ENCODE results near the gene PSG7.
"Not testable (repeated sequence)": the region's sequence is repeated elsewhere in the genome, so short reads cannot be mapped to it uniquely, and the experiment has no call there.

PSG7 gene

DNA sequence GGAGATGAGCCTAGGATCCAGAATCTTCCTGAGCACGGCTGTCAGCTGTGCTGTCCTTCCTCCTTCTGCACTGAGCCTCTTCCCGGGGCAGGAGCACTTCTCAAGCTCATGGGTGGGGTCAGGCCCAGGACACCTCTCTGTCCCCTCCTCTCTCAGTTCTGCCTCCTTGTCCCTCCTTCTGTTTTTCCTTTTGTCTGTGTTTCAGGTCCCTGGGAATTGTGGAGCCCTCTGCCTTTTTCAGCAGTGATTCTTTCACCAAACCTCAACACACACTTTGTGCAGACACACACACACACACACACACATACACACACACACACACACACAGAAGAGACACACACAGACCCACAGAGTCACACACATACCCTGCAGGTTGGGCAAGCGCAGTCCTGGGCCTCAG, at the start of gene PSG7:
Gene PSG7 (minus strand): TSS at position 101 of the 400 bp plus-strand sequence. CDS start 131 bp downstream, outside the sequence.
- not testable (repeated sequence) for DNase-seq (ENCODE audit: low read depth)

DNA sequence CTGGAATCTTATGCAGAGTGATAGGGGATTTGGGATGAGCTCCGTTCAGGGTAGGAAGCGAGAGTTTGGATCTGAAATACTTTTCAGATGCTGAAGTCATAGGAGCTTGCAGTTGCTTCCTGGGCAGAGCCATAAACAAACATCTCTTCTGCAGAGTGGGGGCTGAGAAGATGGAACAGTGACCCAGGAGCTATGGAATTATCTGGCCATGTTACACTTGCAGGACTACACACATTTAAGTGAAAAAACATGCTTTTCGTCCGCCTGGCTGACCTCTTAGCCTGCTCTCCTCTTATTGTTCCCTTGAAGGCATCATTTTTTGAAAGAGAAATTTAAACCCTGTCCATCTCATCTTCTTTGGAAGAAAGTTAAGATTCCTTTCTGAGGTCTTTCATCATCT, 48.6 kb upstream of the PSG7 start:
- no peak for DNase-seq (ENCODE audit: low read depth)

DNA sequence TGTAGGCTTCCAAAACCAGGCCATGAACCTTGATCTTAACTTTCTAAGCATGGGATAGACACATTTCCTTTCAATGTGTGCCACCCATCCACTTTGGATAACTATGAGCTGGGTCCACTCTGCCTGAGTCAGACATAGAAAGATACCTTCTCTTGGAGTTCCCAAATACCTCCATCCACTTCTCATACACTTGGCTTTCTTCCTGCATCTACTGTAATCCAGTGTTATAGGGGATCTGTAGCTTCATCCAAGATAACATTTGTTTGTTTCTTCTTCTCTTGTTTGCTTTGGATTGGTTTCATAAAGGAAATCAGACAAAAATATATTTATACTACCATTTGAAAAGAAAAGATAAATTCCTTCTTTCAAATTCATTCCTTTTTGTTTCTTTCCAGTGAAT, 45.1 kb upstream of the PSG7 start:
- DNase-seq (ENCODE audit: low read depth): not testable (repeated sequence)

DNA sequence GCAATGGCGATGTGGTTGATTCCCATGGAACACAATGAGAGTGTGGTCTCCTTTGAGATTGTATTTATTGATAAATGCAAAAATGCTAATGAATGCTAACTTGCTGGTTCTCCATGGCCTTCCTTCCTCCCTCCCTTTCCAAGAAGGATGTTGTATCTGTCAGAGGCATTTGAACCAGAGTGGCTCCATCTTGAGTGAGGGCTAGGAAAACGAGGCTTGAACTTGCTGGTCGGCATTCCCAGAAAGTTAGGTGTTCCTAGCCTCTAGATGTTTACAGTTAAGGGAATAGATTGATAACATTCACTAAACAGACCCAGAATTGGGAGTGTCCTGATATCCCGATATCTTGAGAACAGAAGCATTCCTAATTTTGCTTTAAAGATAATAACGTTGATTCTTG, 34.4 kb upstream of the PSG7 start:
- DNase-seq (ENCODE audit: low read depth): not testable (repeated sequence)

DNA sequence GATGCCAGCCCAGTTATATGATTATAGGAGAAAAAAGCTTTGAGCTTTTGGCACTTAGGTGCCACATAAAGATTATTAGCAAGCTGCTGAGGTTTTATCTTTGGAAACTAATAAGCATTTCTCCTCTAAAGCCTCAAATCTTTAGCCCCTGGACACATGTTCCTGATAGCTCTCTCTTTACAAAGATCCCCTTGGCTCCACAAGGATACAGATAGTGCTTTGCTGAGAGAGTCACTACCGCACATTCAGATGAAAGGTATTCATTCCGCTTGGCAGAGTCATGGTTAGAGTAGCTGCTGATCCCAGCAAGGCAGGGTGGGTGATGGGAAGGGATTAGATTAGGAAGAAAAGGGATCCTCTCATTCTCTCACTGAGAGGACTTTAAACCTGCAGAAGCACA, 28.2 kb upstream of the PSG7 start:
- no peak for DNase-seq (ENCODE audit: low read depth)

DNA sequence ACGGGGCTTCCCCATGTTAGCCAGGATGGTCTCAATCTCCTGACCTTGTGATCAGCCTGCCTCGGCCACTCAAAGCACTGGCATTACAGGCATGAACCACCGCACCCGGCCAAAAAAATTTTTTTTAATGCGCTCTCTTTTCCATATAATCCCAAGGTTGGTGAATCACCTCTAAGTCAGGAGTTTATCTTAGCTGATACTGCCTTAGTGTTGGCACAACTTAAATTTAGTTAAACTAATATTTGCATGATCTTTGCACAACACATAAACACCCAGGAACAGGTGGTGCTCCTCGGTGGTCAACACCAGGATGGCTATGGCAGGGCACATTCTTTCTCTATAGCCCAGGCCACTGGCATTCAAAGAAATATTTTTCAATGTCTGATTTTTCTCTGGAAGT, 24.1 kb upstream of the PSG7 start:
- no peak for DNase-seq (ENCODE audit: low read depth)

DNA sequence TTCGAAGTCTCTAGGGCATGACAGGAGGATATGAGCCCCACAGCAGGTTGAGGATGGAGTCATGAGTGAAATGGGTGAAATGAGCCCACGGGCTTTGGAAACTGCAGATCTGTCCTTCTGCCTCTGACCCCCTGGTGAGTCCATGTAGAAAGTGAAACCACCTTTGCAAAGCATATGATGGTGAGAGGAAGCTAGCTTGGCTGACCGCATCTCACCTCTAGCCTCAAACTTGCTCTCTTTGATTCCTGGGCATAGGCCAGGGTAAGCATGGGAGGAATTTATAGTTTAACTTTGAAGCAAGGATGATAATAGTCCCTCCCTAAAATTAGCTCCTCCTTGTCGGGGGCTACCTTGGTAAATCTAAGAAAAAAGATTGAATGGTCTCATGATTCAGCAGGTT, 15.1 kb upstream of the PSG7 start:
- not testable (repeated sequence) for DNase-seq (ENCODE audit: low read depth)

DNA sequence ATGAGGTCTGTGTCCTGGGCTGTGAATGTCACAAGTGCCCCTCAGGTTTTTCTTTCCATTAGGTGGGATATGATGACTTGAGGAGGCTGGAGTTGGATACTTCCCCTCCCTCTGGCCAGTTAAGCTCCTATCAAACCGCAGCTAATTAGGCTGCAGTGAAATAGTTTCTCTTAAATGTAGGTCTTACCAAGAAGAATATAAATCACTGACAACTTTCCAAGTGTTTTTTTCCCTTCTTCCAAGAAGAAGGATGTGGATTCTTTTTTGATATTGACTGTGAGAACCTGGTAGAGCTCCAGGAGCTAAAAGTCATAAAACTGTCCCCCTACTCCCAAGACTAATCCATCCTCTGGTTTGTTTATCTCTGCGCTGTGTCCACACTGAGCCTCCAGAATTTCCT, 14.5 kb upstream of the PSG7 start:
- DNase-seq (ENCODE audit: low read depth): not testable (repeated sequence)

DNA sequence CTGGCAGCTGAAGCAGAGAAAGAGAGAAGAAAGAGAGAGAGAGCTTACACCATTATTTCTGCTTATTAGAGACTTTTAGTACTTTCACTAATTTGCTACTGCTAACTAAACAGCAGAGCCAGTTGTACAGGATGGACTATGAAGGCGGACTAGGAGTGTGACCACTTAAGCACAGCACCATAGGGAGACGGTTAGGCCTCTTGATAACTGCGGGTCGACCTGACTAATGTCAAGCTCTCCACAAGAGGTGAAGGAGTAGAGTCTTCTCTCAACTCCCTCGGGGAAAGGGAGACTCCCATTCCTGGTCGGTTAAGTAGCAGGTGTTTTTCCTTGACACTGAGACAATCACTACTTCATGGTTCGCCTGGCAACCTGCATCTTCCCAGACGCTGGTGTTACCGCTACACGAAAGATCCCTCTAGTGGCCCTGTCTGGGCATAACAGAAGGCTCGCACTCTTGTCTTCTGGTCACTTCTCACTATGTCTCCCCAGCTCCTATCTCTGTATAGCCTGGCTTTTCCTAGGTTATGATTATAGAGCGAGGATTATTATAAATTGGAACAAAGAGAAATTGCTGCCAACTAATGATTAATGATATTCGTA, 5.3 kb upstream of the PSG7 start:
- no peak for DNase-seq (ENCODE audit: low read depth)

DNA sequence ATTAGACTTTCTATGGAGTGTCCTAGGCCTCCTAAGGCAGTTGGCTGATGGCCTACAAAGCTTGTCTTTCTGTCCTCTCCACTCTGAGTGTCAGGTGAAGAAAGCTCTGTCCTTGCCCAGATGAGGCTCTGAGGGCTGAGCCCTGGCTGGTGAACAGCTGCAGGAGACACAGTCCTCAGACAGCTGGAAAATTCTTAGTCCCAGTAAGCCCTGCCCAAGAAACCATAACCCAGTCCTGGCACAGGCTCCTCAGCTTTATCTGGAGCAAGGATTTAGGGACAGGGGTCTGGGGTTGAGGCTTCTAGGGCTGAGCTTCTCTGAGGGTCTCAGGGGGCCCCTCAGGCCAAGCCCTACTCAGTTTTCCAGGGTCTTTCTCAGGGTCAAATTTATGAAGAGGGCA, 2.3 kb downstream of the PSG7 start:
- DNase-seq (ENCODE audit: low read depth): not testable (repeated sequence)

DNA sequence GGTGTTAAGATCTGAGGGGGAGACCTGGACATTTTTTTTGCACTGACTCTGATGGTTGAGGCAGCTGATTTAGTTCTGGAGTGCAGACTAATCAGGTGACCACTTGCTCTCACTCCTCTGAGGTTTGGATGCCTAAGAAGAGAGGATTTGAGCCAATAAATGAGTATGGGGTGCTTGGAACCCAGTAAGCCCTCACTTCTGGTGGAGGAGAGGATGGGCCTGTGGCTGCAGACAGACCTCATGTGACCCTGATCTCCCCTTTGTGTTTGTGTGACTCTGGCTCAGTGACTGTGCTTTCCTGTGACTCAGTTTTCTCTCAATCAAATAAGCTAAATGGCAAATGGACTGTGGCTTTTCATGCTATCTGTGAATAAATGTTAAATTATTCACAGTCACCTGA, 2.8 kb downstream of the PSG7 start:
- not testable (repeated sequence) for DNase-seq (ENCODE audit: low read depth)

DNA sequence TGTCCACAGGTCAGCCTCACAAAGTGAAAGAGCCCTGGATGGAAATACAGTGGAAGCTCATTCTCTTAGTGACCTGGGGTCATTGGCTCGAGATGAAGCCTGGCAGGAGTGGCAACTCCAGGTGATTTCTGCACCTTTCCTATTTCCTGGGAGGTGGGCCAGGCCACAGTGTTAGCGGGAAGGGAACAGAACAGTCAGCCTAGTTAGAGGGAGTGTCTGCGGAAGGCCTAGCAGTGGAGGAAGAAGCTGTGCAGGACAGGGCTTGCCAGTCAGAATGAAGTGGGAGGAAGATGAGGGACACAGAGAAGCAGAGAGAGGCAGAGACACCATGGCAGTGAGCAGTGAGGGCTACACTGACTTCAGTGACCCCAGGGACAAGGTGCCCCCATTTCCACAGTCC, 3.6 kb downstream of the PSG7 start:
- DNase-seq (ENCODE audit: low read depth): not testable (repeated sequence)

DNA sequence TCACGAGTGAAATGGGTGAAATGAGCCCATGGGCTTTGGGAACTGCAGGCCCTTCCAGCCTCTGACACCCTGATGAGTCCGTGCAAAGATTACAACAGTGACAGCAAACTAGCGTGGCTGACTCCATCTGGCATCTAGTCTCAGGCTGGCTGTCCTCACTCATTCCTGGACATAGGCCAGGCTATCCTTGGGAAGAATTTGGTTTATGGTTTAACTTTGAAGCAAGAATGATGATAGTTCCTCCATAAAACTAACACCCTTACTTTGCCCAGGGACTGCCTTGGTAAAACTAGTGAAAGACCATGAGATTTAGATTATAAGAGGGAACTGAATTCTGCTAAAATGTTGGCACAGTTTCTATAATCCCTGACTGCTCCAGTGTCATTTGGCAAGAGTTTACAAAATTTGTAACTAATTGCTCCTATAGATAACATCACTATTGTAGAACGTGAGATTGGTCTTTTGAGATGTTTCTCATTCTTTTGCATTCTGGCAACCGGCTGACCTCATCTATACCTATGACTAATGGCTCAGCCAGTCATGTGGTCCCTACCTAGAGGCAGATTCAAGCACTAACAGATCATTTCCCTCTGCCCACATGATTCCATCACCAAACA, 4.4 kb downstream of the PSG7 start:
- DNase-seq (ENCODE audit: low read depth): not testable (repeated sequence)

DNA sequence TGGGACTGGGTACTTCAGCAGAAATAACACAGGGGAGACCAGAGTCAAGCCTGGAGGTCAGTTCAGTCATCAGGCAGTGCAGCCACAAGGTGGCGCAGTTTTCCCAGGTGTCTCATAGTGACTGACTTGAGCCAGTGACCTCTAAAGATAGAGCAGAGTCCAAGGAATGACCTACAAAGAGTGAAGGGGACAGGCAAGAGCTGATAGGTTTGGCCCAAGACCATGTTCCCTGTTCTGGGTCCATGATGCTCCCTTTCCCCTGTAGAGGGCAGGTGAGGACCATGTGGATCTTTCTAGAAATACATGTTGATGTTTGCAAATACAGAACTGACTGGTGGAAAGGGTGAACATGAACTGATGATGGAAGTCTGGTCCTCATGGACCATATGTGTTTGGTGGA, 6.8 kb downstream of the PSG7 start:
- DNase-seq (ENCODE audit: low read depth): not testable (repeated sequence)

DNA sequence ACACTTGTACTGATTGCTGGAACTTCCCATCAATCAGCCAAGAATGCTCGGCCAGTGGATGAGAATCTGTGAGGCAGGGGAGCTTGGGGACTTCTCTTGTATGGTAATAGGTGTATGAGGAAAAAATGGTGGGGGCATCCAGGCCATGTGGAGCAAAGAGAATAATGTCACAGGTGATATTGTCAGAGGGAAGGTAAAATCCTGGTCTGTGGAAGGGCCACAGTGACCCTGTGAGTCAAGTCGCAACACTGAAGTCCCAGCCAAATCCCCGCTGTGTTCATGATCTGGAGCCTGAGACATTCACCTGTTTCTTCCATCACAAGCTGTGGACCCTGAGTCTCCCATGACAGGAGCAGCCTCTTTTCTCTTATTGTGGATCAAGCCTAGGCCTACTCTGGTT, 8.1 kb downstream of the PSG7 start:
- no peak for DNase-seq (ENCODE audit: low read depth)

DNA sequence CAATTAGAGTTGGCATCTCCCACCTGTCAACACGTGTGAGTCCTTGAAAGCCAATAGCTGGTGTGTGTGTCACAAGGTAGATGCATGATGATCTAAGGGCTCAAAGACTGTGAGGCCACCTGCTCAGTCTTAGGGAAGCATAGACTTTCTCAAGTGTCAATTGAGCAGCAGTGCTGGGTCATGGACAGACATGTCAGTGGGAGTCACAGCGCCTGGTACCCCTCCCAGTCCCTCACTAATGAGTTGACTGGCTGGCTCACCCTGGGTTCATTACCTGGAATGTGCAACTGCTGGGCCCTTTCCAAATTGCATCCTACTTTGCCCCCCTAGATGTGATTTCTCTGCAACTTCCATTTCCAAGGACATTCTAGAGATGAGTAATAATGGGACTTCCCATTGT, 10.2 kb downstream of the PSG7 start:
- DNase-seq (ENCODE audit: low read depth): no peak

DNA sequence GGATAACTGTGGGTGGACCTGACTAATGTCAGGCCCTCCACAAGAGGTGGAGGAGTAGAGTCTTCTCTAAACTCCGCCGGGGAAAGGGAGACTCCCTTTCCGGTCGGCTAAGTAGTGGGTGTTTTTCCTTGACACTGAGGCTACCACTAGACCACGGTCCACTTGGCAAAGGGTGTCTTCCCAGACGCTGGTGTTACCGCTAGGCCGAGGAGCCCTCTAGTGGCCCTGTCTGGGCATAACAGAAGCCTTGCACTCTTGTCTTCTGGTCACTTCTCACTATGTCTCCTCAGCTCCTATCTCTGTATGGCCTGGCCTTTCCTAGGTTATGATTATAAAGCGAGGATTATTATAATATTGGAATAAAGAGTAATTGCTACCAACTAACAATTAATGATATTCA, 13.9 kb downstream of the PSG7 start:
- DNase-seq (ENCODE audit: low read depth): not testable (repeated sequence)

DNA sequence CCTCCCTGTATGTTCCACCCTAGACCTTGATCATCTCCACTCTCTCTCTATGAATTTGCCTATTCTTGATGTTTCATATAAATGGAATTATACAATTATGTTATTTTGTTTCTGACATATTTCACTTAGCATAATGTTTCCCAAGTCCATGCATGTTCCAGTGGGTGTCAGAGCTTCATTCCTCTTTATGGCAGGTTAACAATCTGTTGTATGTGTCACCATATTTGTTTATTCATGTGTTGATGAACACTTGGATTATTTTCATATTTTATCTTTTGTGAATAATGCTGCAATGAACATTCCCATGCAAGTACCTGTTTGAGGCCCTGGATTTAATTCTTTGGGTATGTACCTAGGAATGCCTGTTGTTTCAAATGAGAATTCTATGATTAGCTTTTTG, 16.0 kb downstream of the PSG7 start:
- DNase-seq (ENCODE audit: low read depth): not testable (repeated sequence)

DNA sequence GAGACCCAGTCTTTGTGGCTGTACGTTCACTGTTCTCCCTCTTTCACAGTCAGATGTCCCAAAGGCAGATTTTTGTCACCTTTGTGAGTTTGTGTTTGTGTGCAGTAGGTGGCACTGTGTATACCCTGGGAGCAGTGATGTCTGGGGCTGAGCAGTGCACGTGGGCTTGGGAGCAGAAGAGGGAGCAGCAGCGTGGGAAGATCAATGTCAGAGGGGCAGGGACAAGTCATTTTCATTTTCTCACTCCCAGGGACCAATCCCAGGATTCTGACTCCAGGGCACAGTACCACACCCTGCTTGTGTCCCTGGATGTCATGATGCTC, 17.3 kb downstream of the PSG7 start:
- no peak for DNase-seq (ENCODE audit: low read depth)

DNA sequence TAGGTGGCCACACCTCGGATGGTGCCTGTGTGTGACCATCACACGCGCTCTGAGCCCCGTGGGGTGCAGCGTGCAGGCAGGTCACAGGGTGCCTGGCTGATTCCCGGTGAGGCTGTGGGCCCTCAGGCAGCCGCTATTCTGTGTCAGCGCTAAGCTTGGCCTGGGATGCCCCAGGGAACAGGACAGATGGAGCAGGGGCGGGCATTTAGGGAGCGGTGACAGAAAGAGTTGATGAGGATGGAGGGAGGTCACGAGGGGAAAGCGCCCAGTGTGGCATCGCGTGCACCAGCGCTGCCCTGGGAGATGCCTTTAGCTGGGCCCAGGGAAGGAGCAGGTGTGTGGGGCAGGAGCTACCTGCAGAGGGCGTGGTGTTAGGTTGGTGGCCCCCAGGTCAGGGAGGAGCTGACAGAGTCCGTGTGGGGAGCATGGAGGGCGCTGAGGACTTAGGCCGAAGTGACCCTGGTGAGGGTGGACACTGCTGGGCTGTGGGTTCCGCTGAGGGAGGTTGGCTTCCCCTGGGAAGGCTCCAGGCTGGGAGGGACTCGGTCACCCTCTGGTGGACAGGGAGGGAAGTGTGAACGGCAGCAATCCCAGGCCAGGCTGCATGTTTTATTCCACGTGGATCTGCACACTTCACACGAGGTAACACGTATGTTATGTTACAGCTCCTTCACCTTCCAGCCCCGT, 17.8 kb downstream of the PSG7 start:
- not testable (repeated sequence) for DNase-seq (ENCODE audit: low read depth)

DNA sequence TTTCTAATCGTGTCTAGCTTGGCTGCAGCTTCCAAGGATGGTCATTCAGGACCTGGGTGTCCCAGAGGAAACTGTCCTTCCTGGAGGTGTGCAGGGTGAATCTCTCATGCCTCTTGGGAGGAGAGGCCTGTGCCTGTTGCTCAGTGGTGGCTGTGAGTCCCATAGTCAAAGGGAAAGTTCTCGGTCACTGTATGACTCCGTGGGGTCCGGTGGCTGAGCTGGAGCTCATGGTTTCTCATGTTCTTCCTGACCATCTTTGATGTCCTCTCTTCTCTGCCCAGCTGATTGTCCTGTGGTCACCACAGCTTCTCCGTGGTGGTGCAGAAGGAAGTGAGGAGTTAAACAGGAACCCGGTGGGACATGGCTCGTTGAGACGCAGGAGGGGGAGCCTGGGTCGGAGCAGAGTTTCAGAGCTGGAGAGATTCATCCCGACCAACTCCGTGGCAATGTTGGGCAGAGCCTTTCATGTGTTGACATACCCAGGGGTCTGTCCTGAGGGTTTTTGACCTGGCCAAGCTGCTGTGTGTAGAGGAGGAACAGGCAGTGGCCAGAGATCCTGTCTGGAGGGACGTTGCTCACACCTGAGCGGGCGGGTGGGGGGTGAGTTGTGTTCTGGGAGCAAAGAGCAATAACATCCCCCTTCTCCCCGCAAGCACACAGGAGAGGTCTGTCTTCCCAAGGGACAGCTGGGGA, 18.5 kb downstream of the PSG7 start:
- DNase-seq (ENCODE audit: low read depth): not testable (repeated sequence)

DNA sequence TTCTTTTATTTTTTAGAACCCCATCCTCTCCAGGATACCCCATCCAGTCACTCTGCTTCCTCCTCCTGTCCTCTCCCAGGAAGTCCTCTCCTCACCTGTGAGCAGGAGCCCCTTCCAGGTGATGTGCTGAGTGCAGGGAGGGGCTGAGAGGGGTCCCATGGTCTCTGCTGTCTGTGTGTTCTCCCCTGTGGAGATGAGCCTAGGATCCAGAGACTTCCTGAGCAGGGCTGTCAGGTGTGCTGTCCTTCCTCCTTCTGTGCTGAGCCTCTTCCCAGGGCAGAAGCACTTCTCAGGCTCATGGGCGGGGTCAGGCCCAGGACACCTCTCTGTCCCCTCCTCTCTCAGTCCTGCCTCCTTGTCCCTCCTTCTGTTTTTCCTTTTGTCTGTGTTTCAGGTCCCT, 19.4 kb downstream of the PSG7 start, which contains the start of gene PSG6:
Gene PSG6 (minus strand): TSS at position 261 of the 400 bp plus-strand sequence. CDS start 102 bp downstream, at position 159.
- not testable (repeated sequence) for DNase-seq (ENCODE audit: low read depth)

DNA sequence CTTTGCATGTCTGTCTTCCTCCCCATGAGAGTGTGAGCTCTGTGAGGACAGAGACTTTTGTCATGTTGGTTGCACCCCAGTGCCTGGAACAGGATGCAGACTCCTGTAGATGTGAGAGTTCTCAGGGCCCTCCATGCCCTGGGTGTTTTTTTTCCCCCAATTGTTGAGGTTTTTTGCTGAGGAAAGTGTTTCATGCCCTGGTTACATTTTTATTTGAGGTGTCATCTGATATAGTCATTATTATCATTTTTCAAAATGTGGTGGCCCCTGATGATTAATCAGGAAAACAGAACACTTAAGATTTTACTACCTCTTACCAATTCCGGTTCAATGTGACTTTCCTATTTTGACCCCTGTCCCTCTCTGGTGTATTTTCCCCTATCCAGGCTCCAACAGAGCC, 20.1 kb downstream of the PSG7 start:
- DNase-seq (ENCODE audit: low read depth): not testable (repeated sequence)
